HepG2 (cell line): Measurements from ENCODE around the gene ZBP1. TPM values are rescaled to one million over a fixed set of nuclear protein-coding genes. Genes with fewer than 3 reads are reported as not detected.

ENCODE experiments used
- ASH2L ChIP-seq: fragments of 300-600, 200-600 bp; sonication (generic); IDR thresholded peaks from 2 replicates; pipeline ENCODE4 v1.7.0; 2017; ENCODE audit warnings: low read depth, mild to moderate bottlenecking, moderate library complexity, mixed read lengths, low read length; ENCODE audit not compliant: insufficient read length
- CEBPZ ChIP-seq: IDR thresholded peaks from 2 replicates; pipeline ENCODE4 v1.6.1; 2012; ENCODE audit warnings: low read length, improper control_type of control experiment
- CREB1 ChIP-seq, 2 experiments: fragments of 450-650 bp in 1 of 2; IDR thresholded peaks; 2 replicates each; pipeline ENCODE4 v1.6.1; 2016 to 2017; ENCODE audit warnings: control low read depth in 1 of 2, mild to moderate bottlenecking in 1 of 2, missing compliant biosample characterization in 1 of 2, missing genetic modification characterization in 1 of 2
- FOXJ3 ChIP-seq: sonication (generic); formaldehyde crosslinking; IDR thresholded peaks from 2 replicates; pipeline ENCODE4 v1.4.0; 2020; ENCODE audit warnings: missing genetic modification reagents, mild to moderate bottlenecking, borderline replicate concordance
- GATAD2A ChIP-seq: IDR thresholded peaks from 2 replicates; pipeline ENCODE4 v1.6.1; 2016
- HES4 ChIP-seq: sonication (generic); formaldehyde crosslinking; IDR thresholded peaks from 2 replicates; pipeline ENCODE4 v1.9.0; 2021; ENCODE audit warnings: mild to moderate bottlenecking, missing genetic modification reagents, borderline replicate concordance
- HOXD1 ChIP-seq: sonication (generic); formaldehyde crosslinking; IDR thresholded peaks from 2 replicates; pipeline ENCODE4 v1.5.0; 2020; ENCODE audit warnings: missing genetic modification reagents
- LBX2 ChIP-seq: sonication (generic); formaldehyde crosslinking; IDR thresholded peaks from 2 replicates; pipeline ENCODE4 v1.5.0; 2020; ENCODE audit warnings: missing genetic modification reagents, mild to moderate bottlenecking, borderline replicate concordance
- LCORL ChIP-seq, 2 experiments: fragments of 450-650 bp in 1 of 2; sonication (generic) in 1 of 2; formaldehyde crosslinking in 1 of 2; IDR thresholded peaks; 2 replicates each; pipeline versions ENCODE4 v1.5.0 to v1.6.1; 2017 to 2020; ENCODE audit warnings: antibody characterized with exemption in 1 of 2, missing genetic modification reagents in 1 of 2
- SP1 ChIP-seq, 2 experiments: fragments of 450-650 bp in 1 of 2; sonication (generic) in 1 of 2; formaldehyde crosslinking in 1 of 2; IDR thresholded peaks; 2 replicates each; pipeline versions ENCODE4 v1.4.0 to v1.6.1; 2016 to 2020; ENCODE audit warnings: missing genetic modification reagents in 1 of 2
- WIZ ChIP-seq: sonication (generic); formaldehyde crosslinking; IDR thresholded peaks from 2 replicates; pipeline ENCODE4 v1.5.1; 2020; ENCODE audit warnings: mild to moderate bottlenecking, missing genetic modification reagents
- ZFP41 ChIP-seq: sonication (generic); formaldehyde crosslinking; IDR thresholded peaks from 2 replicates; pipeline ENCODE4 v1.4.0; 2020; ENCODE audit warnings: mild to moderate bottlenecking, missing genetic modification reagents, borderline replicate concordance
- ZKSCAN5 ChIP-seq: sonication (generic); formaldehyde crosslinking; IDR thresholded peaks from 2 replicates; pipeline ENCODE4 v1.5.1; 2020; ENCODE audit warnings: mild to moderate bottlenecking, missing genetic modification reagents
- ZNF350 ChIP-seq: sonication (generic); formaldehyde crosslinking; IDR thresholded peaks from 2 replicates; pipeline ENCODE4 v1.4.0; 2020; ENCODE audit warnings: mild to moderate bottlenecking, low read depth, missing genetic modification reagents, borderline replicate concordance
- ZNF484 ChIP-seq: sonication (generic); formaldehyde crosslinking; IDR thresholded peaks from 2 replicates; pipeline ENCODE4 v1.5.1; 2020; ENCODE audit warnings: mild to moderate bottlenecking, low read depth, missing genetic modification reagents, borderline replicate concordance
- ZNF609 ChIP-seq: sonication (generic); formaldehyde crosslinking; IDR thresholded peaks from 2 replicates; pipeline ENCODE4 v1.4.0; 2020; ENCODE audit warnings: mild to moderate bottlenecking, missing genetic modification reagents, borderline replicate concordance
- ZNF619 ChIP-seq: sonication (generic); formaldehyde crosslinking; IDR thresholded peaks from 2 replicates; pipeline ENCODE4 v1.4.0; 2020; ENCODE audit warnings: mild to moderate bottlenecking, missing genetic modification reagents
- ZNF784 ChIP-seq: sonication (generic); formaldehyde crosslinking; IDR thresholded peaks from 2 replicates; pipeline ENCODE4 v1.5.1; 2020; ENCODE audit warnings: missing genetic modification reagents, mild to moderate bottlenecking, borderline replicate concordance
- polyA plus RNA-seq, 8 experiments: library from polyadenylated mRNA; depleted of rRNA in 3 of 8; stranded (reverse) in 7 of 8; unstranded in 1 of 8; fragments of >200 nt; fragmentation: Illumina TruSeq in 4 of 8; extraction: Trizol in 4 of 8; gene quantifications; 2 replicates each; pipeline versions ENCODE4 v1.2.1 to v1.2.3, GENCODE V29; 2011 to 2016; ENCODE audit warnings: low read depth in 4 of 8, missing spikeins in 1 of 8, mixed read lengths in 1 of 8; ENCODE audit not compliant: insufficient read depth in 1 of 8
- total RNA-seq, 5 experiments: library from RNA; depleted of rRNA; stranded (reverse); fragments of >200 nt; fragmentation: Illumina TruSeq; extraction: Trizol; gene quantifications; 2 replicates each; pipeline ENCODE4 v1.2.3, GENCODE V29; 2016; ENCODE audit warnings: low read depth in 1 of 5

The ZBP1 gene
- total and polyA plus RNA-seq, 2 of the 13 experiments (the other 11 are each of a cell fraction or from before 2014, with no cell fraction given): not detected

- peak; percentile 95 for TF ChIP-seq ZNF609 (CRISPR knock-in tag)
- TF ChIP-seq ZFP41 (CRISPR knock-in tag): no peak
- TF ChIP-seq ZNF484 (CRISPR knock-in tag): no peak
- peak; percentile 99 for TF ChIP-seq GATAD2A (CRISPR knock-in tag)
- no peak for TF ChIP-seq LBX2 (CRISPR knock-in tag)
- peak; percentile 97 for TF ChIP-seq FOXJ3 (CRISPR knock-in tag)
- no peak for TF ChIP-seq HOXD1 (CRISPR knock-in tag)
- 0 out of 2 replicates have a peak, but pooled peaks have one; percentile 56 for TF ChIP-seq WIZ (CRISPR knock-in tag)
- peak; percentile 94 for TF ChIP-seq CREB1 (IDR thresholded peaks at IDR 0.05)
- TF ChIP-seq CREB1 (CRISPR knock-in tag; IDR thresholded peaks at IDR 0.05): peak; percentile 98
- no peak for TF ChIP-seq SP1 (IDR thresholded peaks at IDR 0.05)
- TF ChIP-seq SP1 (CRISPR knock-in tag; IDR thresholded peaks at IDR 0.05): peak; percentile 68
- TF ChIP-seq HES4 (CRISPR knock-in tag): no peak
- no peak for TF ChIP-seq LCORL (IDR thresholded peaks at IDR 0.05)
- TF ChIP-seq LCORL (CRISPR knock-in tag; IDR thresholded peaks at IDR 0.05): peak; percentile 98
- TF ChIP-seq ZKSCAN5 (CRISPR knock-in tag): no peak
- TF ChIP-seq ASH2L: peak; percentile 92
- TF ChIP-seq CEBPZ: 0 out of 2 replicates have a peak, but pooled peaks have one; percentile 32
- TF ChIP-seq ZNF619 (CRISPR knock-in tag): peak; percentile 43; the same call in 1 of the 2 replicates
- peak; percentile 98 for TF ChIP-seq ZNF350 (CRISPR knock-in tag)
- TF ChIP-seq ZNF784 (CRISPR knock-in tag): peak; percentile 94; the same call in 1 of the 2 replicates
These were observed 59.5 kb downstream of the ZBP1 start, which contains the start of gene PCK1 (continued) for GRCh38 chr20:57560554-57561355.
